Body of pancreas (tissue), 4 donors: ENCODE results near the gene BCO1. TPM values are rescaled to one million over a fixed set of nuclear protein-coding genes. Genes with fewer than 3 reads are reported as not detected.

Source experiments
- ATAC-seq: fragments of 150-250 bp; one replicate; pipeline ENCODE4 v1.9.1; 2016
- DNase-seq, 4 donors: peaks; one replicate each; pipeline ENCODE4 v3.0.0-alpha.2; 2019
- H3K27ac ChIP-seq, 4 donors: fragments of 200-600 bp; sonication (generic); 1 replicate in 3 of 4; 2 replicates in 1 of 4; pipeline versions ENCODE4 v1.5.1 to v1.6.1; 2016 to 2019; ENCODE audit warnings: mild to moderate bottlenecking in 1 of 4, mixed read lengths in 1 of 4, moderate library complexity in 1 of 4
- H3K27me3 ChIP-seq, 2 donors: fragments of 200-600 bp; sonication (generic); one replicate each; pipeline ENCODE4 v1.6.0; 2016; ENCODE audit warnings: mild to moderate bottlenecking in 1 of 2
- H3K36me3 ChIP-seq, 2 donors: fragments of 200-600 bp; sonication (generic); replicated peaks in 1 of 2; 2 replicates each; pipeline ENCODE4 v1.5.1; 2016; ENCODE audit warnings: low read depth in 2 of 2; ENCODE audit not compliant: insufficient read depth in 1 of 2
- H3K4me1 ChIP-seq: fragments of 200-600 bp; sonication (generic); one replicate; pipeline ENCODE4 v1.6.0; 2016
- H3K4me3 ChIP-seq, 2 donors: fragments of 200-600 bp; sonication (generic); 1 replicate in 1 of 2; 2 replicates in 1 of 2; pipeline ENCODE4 v1.5.1; 2016 to 2019
- H3K9me3 ChIP-seq, 3 donors: fragments of 200-600 bp; sonication (generic); 1 replicate in 2 of 3; 2 replicates in 1 of 3; pipeline ENCODE4 v1.5.1; 2016
- CTCF ChIP-seq, 7 experiments: fragments of 450-650 bp in 4 of 7; fragments of 200-600 bp in 3 of 7; sonication (generic) in 3 of 7; IDR thresholded peaks; one replicate each; pipeline ENCODE4 v1.5.1; 2016 to 2019; ENCODE audit warnings: antibody characterized with exemption in 7 of 7
- POLR2A ChIP-seq, 3 donors: fragments of 450-650 bp; IDR thresholded peaks; one replicate each; pipeline ENCODE4 v1.6.1; 2016; ENCODE audit warnings: antibody characterized with exemption in 3 of 3, mild to moderate bottlenecking in 2 of 3
- WGBS, 2 donors: methylation state at CpG; one replicate each; pipeline ENCODE4 v1.1.5; 2017; 5-methylcytosine and 5-hydroxymethylcytosine counted together
- intact Hi-C: fragments of 100-400 bp; cut with DNase I; formaldehyde crosslinking; loops from one replicate; pipeline ENCODE4 v1.15.1; 2023
- total RNA-seq, 2 donors: library from RNA; depleted of rRNA; stranded (reverse); fragments of >200 nt; gene quantifications; one replicate each; pipeline ENCODE4 v1.1.0, GENCODE V29; 2016

Gene BCO1
- total RNA-seq, 2 donors from 2014 or later, result not detected

- intact Hi-C loops, result no loop called here
- Histone ChIP-seq H3K4me3 (no peak overlapping the region), H3K36me3 (no peaks in the 10 kb centered on the region), H3K27ac (no peak overlapping the region), H3K27me3 (no peaks in the 10 kb centered on the region), H3K4me1 (no peaks in the 10 kb centered on the region), H3K9me3 (no peaks in the 10 kb centered on the region)
- DNase-seq (peak in 3 of 4 donors; percentile 8 to 44 (median 17)), ATAC-seq (no peak)
- 35 to 60% methylated on average over 11 of the region's 11 CpGs for WGBS, 2 donors
- no peak for TF ChIP-seq POLR2A (IDR thresholded peaks at IDR 0.05)
- TF ChIP-seq CTCF (IDR thresholded peaks at IDR 0.05), result no peak
Measured at GRCh38 chr16:81263470-81264220, 25.2 kb downstream of the BCO1 start.

GRCh38 chr16:81264386-81264785 lies 25.9 kb downstream of the BCO1 start:
- no peaks in the 10 kb centered on the region for H3K36me3 ChIP-seq
- no peaks in the 10 kb centered on the region for H3K4me1 ChIP-seq
- TF ChIP-seq CTCF (IDR thresholded peaks at IDR 0.05) (no peak), POLR2A (IDR thresholded peaks at IDR 0.05) (no peak)
- no peaks in the 10 kb centered on the region for H3K27me3 ChIP-seq
- no peaks in the 10 kb centered on the region for H3K9me3 ChIP-seq
- H3K4me3 ChIP-seq, result no peak overlapping the region
- H3K27ac ChIP-seq, result no peak overlapping the region
- WGBS, 2 donors, result 70 to 78% methylated on average over 7 of the region's 7 CpGs
- DNase-seq (no peak), ATAC-seq (no peak)
- intact Hi-C loops, result no loop called here

- no peak for DNase-seq
- Histone ChIP-seq H3K4me3 (no peak overlapping the region), H3K4me1 (no peaks in the 10 kb centered on the region), H3K9me3 (no peaks in the 10 kb centered on the region), H3K27me3 (no peaks in the 10 kb centered on the region), H3K36me3 (no peaks in the 10 kb centered on the region), H3K27ac (no peak overlapping the region)
- WGBS, 2 donors, result 81% methylated on average over 2 of the region's 2 CpGs
- no peak for ATAC-seq
- TF ChIP-seq POLR2A (IDR thresholded peaks at IDR 0.05) (no peak), CTCF (IDR thresholded peaks at IDR 0.05) (no peak)
- intact Hi-C loops, result no loop called here
Measured at GRCh38 chr16:81265052-81265451, 26.6 kb downstream of the BCO1 start.

- H3K27ac ChIP-seq, result no peak overlapping the region
- intact Hi-C loops, result no loop called here
Measured at GRCh38 chr16:81265658-81266451, 27.4 kb downstream of the BCO1 start.

More at GRCh38 chr16:81265658-81266451, 27.4 kb downstream of the BCO1 start:
- Histone ChIP-seq H3K36me3 (no peaks in the 10 kb centered on the region), H3K4me3 (no peak overlapping the region), H3K9me3 (no peaks in the 10 kb centered on the region), H3K27me3 (no peaks in the 10 kb centered on the region), H3K4me1 (no peaks in the 10 kb centered on the region)
- TF ChIP-seq CTCF (IDR thresholded peaks at IDR 0.05), result no peak
- no peak for TF ChIP-seq POLR2A (IDR thresholded peaks at IDR 0.05)
- DNase-seq (peak; percentile 23 to 56 (median 48)), ATAC-seq (peak; percentile 35)
- WGBS, 2 donors, result 55 to 73% methylated on average over 4 to 5 of the region's 5 CpGs
